WERI-Rb-1 (cell line): ENCODE results near the gene SPOCK1.
"Not testable (repeated sequence)": the region's sequence is repeated elsewhere in the genome, so short reads cannot be mapped to it uniquely, and the experiment has no call there.

Experiments used
- DNase-seq: peaks from one replicate; pipeline ENCODE4 v3.0.0-alpha.2; 2020
- H3K27ac ChIP-seq: fragments of 250-450 bp; sonication (Bioruptor Pico); 2 replicates; pipeline ENCODE4 v1.5.1; 2020; ENCODE audit warnings: mild to moderate bottlenecking, moderate library complexity
- H3K27me3 ChIP-seq: fragments of 250-450 bp; sonication (Bioruptor Pico); 2 replicates; pipeline ENCODE4 v1.5.1; 2021; ENCODE audit warnings: mild to moderate bottlenecking, low read depth, moderate library complexity; ENCODE audit not compliant: insufficient read depth, severe bottlenecking
- H3K36me3 ChIP-seq: fragments of 250-450 bp; sonication (Bioruptor Pico); 2 replicates; pipeline ENCODE4 v1.5.1; 2020; ENCODE audit warnings: mild to moderate bottlenecking, moderate library complexity
- H3K4me3 ChIP-seq: 2 replicates; pipeline ENCODE4 v1.5.1; 2011; ENCODE audit warnings: low read depth, mild to moderate bottlenecking, control low read depth, low read length
- H3K9me3 ChIP-seq: fragments of 250-450 bp; sonication (Bioruptor Pico); 2 replicates; pipeline ENCODE4 v1.5.1; 2021; ENCODE audit warnings: mild to moderate bottlenecking, moderate library complexity; ENCODE audit not compliant: severe bottlenecking
- CTCF ChIP-seq: IDR thresholded peaks from 2 replicates; pipeline ENCODE4 v1.5.1; 2011; ENCODE audit warnings: low read depth, mild to moderate bottlenecking, control low read depth, inconsistent platforms, low read length

The SPOCK1 gene

GRCh38 chr5:137236849-137237507 lies 262.1 kb downstream of the SPOCK1 start:
- H3K27me3 ChIP-seq: no peaks in the 10 kb centered on the region
- no peaks in the 10 kb centered on the region for H3K36me3 ChIP-seq
- TF ChIP-seq CTCF: no peak
- no peaks in the 10 kb centered on the region for H3K9me3 ChIP-seq
- no peak for DNase-seq
- H3K27ac ChIP-seq: no peak overlapping the region
- H3K4me3 ChIP-seq: no peak overlapping the region

DNA sequence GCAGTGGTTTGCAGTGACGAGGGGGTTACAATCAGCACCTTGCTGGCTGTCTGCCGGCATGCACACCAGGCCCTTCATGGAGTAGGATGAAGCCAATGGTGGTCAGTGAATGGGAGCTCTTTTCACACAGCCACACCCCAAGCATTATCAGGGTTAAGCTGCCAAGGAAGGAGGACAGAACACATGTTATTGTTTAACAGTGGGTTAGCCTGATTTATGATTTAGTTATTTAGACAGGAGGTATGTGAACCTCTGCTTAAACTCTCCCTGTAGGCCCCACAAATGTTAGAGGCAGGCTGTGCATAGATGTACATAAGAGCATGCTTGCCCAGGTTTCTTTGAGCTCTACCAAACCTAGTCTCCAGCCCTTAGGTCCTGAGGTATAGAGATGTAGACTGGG lies 262.9 kb downstream of the SPOCK1 start:
- H3K4me3 ChIP-seq: no peak overlapping the region
- no peaks in the 10 kb centered on the region for H3K27me3 ChIP-seq
- no peaks in the 10 kb centered on the region for H3K9me3 ChIP-seq
- no peak overlapping the region for H3K27ac ChIP-seq
- DNase-seq: no peak
- no peak for TF ChIP-seq CTCF
- H3K36me3 ChIP-seq: no peaks in the 10 kb centered on the region

DNA sequence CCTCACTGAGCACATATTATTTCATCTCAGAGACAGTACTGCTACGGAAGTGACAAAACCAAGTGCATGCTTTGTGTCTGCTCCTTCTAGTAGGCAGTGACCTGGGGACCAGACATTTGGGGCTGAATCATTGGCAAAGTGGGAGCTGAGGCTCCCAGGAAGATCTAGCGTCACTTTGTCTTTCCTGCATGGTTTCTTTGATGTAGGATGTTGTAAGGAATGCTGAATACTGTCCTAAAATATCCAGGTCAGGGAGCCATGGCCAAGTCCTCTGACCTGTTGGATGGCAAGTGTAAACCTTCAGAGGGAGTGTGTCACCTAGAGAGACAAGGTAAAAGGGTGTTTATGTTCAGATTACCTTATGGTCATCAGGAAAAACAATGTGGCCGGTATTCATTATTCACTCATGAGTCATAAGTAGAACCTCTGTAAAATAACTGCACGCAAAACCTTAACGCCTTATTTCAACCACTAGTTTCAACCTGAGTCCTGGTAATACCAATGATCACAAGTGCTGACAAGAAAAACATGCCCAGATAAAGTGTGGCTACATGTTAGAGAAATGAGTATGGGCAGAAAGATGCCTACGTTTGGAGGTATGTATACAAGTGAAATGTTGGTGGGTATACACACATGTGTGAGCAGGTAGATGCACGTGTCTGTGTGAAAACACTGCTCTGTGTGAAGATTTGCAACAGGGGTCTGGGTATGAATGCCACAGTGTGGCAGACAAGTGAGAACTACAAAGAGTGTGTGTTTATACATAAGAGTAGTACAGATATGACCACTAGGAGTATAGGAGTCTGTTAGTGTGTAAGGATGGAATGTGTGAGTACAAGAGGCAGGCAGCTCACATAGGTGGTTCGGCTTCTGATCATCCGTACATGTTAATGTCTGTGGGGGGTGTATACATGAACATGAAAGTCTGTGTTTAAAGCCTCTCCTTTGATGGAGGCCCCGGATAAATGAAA lies 263.9 kb downstream of the SPOCK1 start:
- no peaks in the 10 kb centered on the region for H3K9me3 ChIP-seq
- no peaks in the 10 kb centered on the region for H3K36me3 ChIP-seq
- H3K27ac ChIP-seq: no peak overlapping the region
- TF ChIP-seq CTCF: no peak
- no peak overlapping the region for H3K4me3 ChIP-seq
- DNase-seq: no peak
- H3K27me3 ChIP-seq: no peaks in the 10 kb centered on the region

- TF ChIP-seq CTCF: no peak
- H3K27me3 ChIP-seq: no peaks in the 10 kb centered on the region
- no peak overlapping the region for H3K4me3 ChIP-seq
- H3K9me3 ChIP-seq: no peaks in the 10 kb centered on the region
- no peak overlapping the region for H3K27ac ChIP-seq
- no peaks in the 10 kb centered on the region for H3K36me3 ChIP-seq
- DNase-seq: no peak
These were observed 265.4 kb downstream of the SPOCK1 start for GRCh38 chr5:137233726-137234125.

GRCh38 chr5:137233304-137233703 lies 265.8 kb downstream of the SPOCK1 start:
- DNase-seq: not testable (repeated sequence)

GRCh38 chr5:137231540-137231939 lies 267.6 kb downstream of the SPOCK1 start:
- no peak overlapping the region for H3K4me3 ChIP-seq
- no peak overlapping the region for H3K27ac ChIP-seq
- no peaks in the 10 kb centered on the region for H3K27me3 ChIP-seq
- no peaks in the 10 kb centered on the region for H3K9me3 ChIP-seq
- DNase-seq: no peak
- no peaks in the 10 kb centered on the region for H3K36me3 ChIP-seq
- no peak for TF ChIP-seq CTCF

More at GRCh38 chr5:137233304-137233703, 265.8 kb downstream of the SPOCK1 start:
- not testable (repeated sequence) for H3K27ac ChIP-seq, H3K4me3 ChIP-seq, H3K36me3 ChIP-seq, H3K9me3 ChIP-seq, H3K27me3 ChIP-seq
